K562 (cell line): ENCODE data around the gene ASCL2. TPM values are rescaled to one million over a fixed set of nuclear protein-coding genes. Genes with fewer than 3 reads are reported as not detected.

Experiments used
- ATAC-seq: fragments of 200-7000 bp; cut with Tn5 transposase; 3 replicates; pipeline ENCODE4 v1.9.1; 2020; ENCODE audit warnings: moderate library complexity
- BruUV-seq: library from RNA; stranded (reverse); fragments of 400-500 nt; replicated peaks from 2 replicates; lab custom pipeline; 2021; lab: Mats Ljungman, UMichigan
- CTCF ChIA-PET: fragments of 300-600 bp; formaldehyde crosslinking; extraction: SDS; loops from one replicate; lab custom pipeline; 2021; ENCODE audit warnings: low intra/inter-chr PET ratio; lab: Yijun Ruan, JAX
- POLR2A ChIA-PET: fragments of 300-600, 350-650 bp; sonication (Branson Sonifier 250); formaldehyde crosslinking; extraction: SDS; loops from one replicate; lab custom pipeline; 2021; ENCODE audit warnings: antibody characterized with exemption, inconsistent platforms; lab: Yijun Ruan, JAX
- DNase-seq, 4 experiments: peaks; one replicate each; pipeline versions ENCODE4 v3.0.0 to v3.0.0-alpha.2; 2011 to 2018; ENCODE audit warnings: low spot score in 3 of 4, mixed read lengths in 3 of 4; ENCODE audit errors: extremely low read depth in 1 of 4
- FAIRE-seq: peaks from 2 replicates; lab custom pipeline; 2011; peaks lifted over from hg19 to GRCh38; lab: Jason Lieb, UNC
- H2AFZ ChIP-seq: 2 replicates; pipeline ENCODE4 v1.6.0; 2011; ENCODE audit warnings: low read depth, low read length, control low read depth, inconsistent platforms
- H3K27ac ChIP-seq: fragments of 200-600 bp; 3 replicates; pipeline ENCODE4 v1.8.0; 2011; ENCODE audit warnings: low read depth, mild to moderate bottlenecking, control low read depth, inconsistent platforms, low read length, moderate library complexity, mixed read lengths; ENCODE audit errors: extremely low read depth
- H3K27me3 ChIP-seq, 2 experiments: fragments of 300-600 bp in 1 of 2; 2 replicates in 1 of 2; 3 replicates in 1 of 2; pipeline versions ENCODE4 v1.6.0 to v1.8.0; 2011; ENCODE audit warnings: inconsistent platforms in 2 of 2, low read length in 2 of 2, mild to moderate bottlenecking in 1 of 2, mixed read lengths in 1 of 2, moderate library complexity in 1 of 2; ENCODE audit not compliant: control insufficient read depth in 2 of 2, insufficient read depth in 2 of 2
- H3K36me3 ChIP-seq: fragments of 300-600 bp; 3 replicates; pipeline ENCODE4 v1.8.0; 2011; ENCODE audit warnings: mild to moderate bottlenecking, low read length, inconsistent platforms; ENCODE audit not compliant: control insufficient read depth, insufficient read depth
- H3K4me1 ChIP-seq, 2 experiments: fragments of 200-600 bp in 1 of 2; replicated peaks in 1 of 2; 2 replicates in 1 of 2; 3 replicates in 1 of 2; pipeline versions ENCODE4 v1.5.1 to v1.8.0; 2011; ENCODE audit warnings: inconsistent platforms in 2 of 2, low read length in 2 of 2, mild to moderate bottlenecking in 1 of 2, mixed read lengths in 1 of 2, moderate library complexity in 1 of 2; ENCODE audit not compliant: control insufficient read depth in 2 of 2, insufficient read depth in 2 of 2
- H3K4me2 ChIP-seq: 2 replicates; pipeline ENCODE4 v1.6.1; 2011; ENCODE audit warnings: low read length, control low read depth, inconsistent platforms, mixed read lengths; ENCODE audit not compliant: insufficient read depth
- H3K4me3 ChIP-seq: fragments of 200-600 bp; sonication (generic), shearing (Covaris generic); 2 replicates; pipeline ENCODE4 v1.5.1; 2016; ENCODE audit warnings: control low read depth, inconsistent platforms
- H3K79me2 ChIP-seq: fragments of 200-600 bp; 3 replicates; pipeline ENCODE4 v1.8.0; 2011; ENCODE audit warnings: low read length, inconsistent platforms; ENCODE audit not compliant: control insufficient read depth, insufficient read depth
- H3K9ac ChIP-seq, 2 experiments: 2 replicates each; pipeline versions ENCODE4 v1.6.0 to v1.6.1; 2011; ENCODE audit warnings: low read depth in 2 of 2, low read length in 2 of 2, control low read depth in 1 of 2, inconsistent platforms in 1 of 2, mild to moderate bottlenecking in 1 of 2, mixed read lengths in 1 of 2; ENCODE audit not compliant: insufficient read depth in 1 of 2
- H3K9me1 ChIP-seq: one replicate; pipeline ENCODE4 v1.6.0; 2011; ENCODE audit warnings: inconsistent platforms, mild to moderate bottlenecking, low read length, moderate library complexity; ENCODE audit not compliant: control insufficient read depth, insufficient read depth
- H3K9me3 ChIP-seq: replicated peaks from 2 replicates; pipeline ENCODE4 v1.5.1; 2011; ENCODE audit warnings: low read depth, low read length, inconsistent platforms; ENCODE audit not compliant: control insufficient read depth, insufficient read depth
- H4K20me1 ChIP-seq: replicated peaks from 2 replicates; pipeline ENCODE4 v1.6.1; 2011; ENCODE audit warnings: low read length, inconsistent platforms, mixed read lengths; ENCODE audit not compliant: control insufficient read depth, insufficient read depth
- HDGF ChIP-seq: fragments of 450-650 bp; IDR thresholded peaks from 2 replicates; pipeline ENCODE4 v1.6.1; 2016
- RAD21 ChIP-seq, 2 experiments: fragments of 250-450 bp in 1 of 2; fragments of 450-650 bp in 1 of 2; sonication (Bioruptor Pico) in 1 of 2; formaldehyde crosslinking in 1 of 2; IDR thresholded peaks in 1 of 2; conservative IDR thresholded peaks in 1 of 2; 2 replicates each; pipeline versions ENCODE4 v1.4.0 to v1.8.0; 2020 to 2022; ENCODE audit warnings: mild to moderate bottlenecking in 2 of 2, moderate library complexity in 1 of 2
- WGBS: fragments of 100-300 bp; shearing (Covaris generic); methylation state at CpG from one replicate; pipeline ENCODE4 v1.1.6; 2016; ENCODE audit warnings: low coverage, mixed read lengths; ENCODE audit not compliant: insufficient coverage; ENCODE audit errors: missing lambda C conversion rate; 5-methylcytosine and 5-hydroxymethylcytosine counted together
- in situ Hi-C: fragments of 300-500 bp; cut with MboI; formaldehyde crosslinking; loops from 4 replicates; pipeline ENCODE4 v1.15.0; 2018; ENCODE audit warnings: inconsistent platforms, mixed read lengths
- intact Hi-C: fragments of 100-400 bp; cut with micrococcal nuclease; formaldehyde crosslinking; loops from 2 replicates; pipeline ENCODE4 v1.14.2; 2022
- polyA plus RNA-seq, 8 experiments: library from polyadenylated mRNA; depleted of rRNA in 4 of 8; stranded (reverse) in 5 of 8; unstranded in 3 of 8; fragments of >200 nt; fragmentation: Nextera tagmentation in 2 of 8; fragmentation: Illumina TruSeq in 1 of 8; extraction: Ambion mirVana in 2 of 8; extraction: Trizol in 1 of 8; gene quantifications; 2 replicates each; pipeline versions ENCODE4 v1.2.1 to v1.2.3, GENCODE V29; 2011 to 2014; ENCODE audit warnings: inconsistent platforms in 1 of 8, missing spikeins in 1 of 8
- total RNA-seq, 7 experiments: library from RNA; depleted of rRNA in 6 of 7; stranded (reverse); fragments of >200 nt in 6 of 7; fragmentation: Illumina TruSeq in 2 of 7; extraction: Trizol in 2 of 7; gene quantifications; 2 replicates each; pipeline versions ENCODE4 v1.2.1 to v1.2.3, GENCODE V29; 2011 to 2021; ENCODE audit warnings: low replicate concordance in 1 of 7

The ASCL2 gene
- total and polyA plus RNA-seq, 9 of the 15 experiments (the other 6 are each of a cell fraction or from before 2014, with no cell fraction given) = 0.11 to 1.4 (median 0.36) TPM; not detected in 2

- intact Hi-C loops (no loop called here), in situ Hi-C loops (loop anchor here (5.0 kb wide), 1 partner anchor 106 kb away; no protein-coding TSS in a partner anchor)
- Histone ChIP-seq H2AFZ (no peak overlapping the region), H3K36me3 (no peaks in the 10 kb centered on the region), H3K4me1 (peaks cover 0 to 92% of the 10 kb centered on the region in 2 experiments; a peak in 3 of 5 replicates), H4K20me1 (peaks cover 10% of the 10 kb centered on the region; the same call in 1 of the 2 replicates), H3K9ac (peak overlapping the region in 1 of 2 experiments; percentile 58; a peak in 2 of 4 replicates), H3K27ac (no peak overlapping the region), H3K9me1 (no peaks in the 10 kb centered on the region), H3K27me3 (peaks cover 0 to 13% of the 10 kb centered on the region in 2 experiments; a peak in 3 of 5 replicates), H3K4me3 (no peak overlapping the region), H3K79me2 (no peaks in the 10 kb centered on the region), H3K4me2 (no peak overlapping the region), H3K9me3 (no peaks in the 10 kb centered on the region)
- ChIA-PET POLR2A (interaction anchor here (0.7 to 1.2 kb wide), 2 partner anchors 9 to 108 kb away, joined by 3 to 4 read pairs; no protein-coding TSS in a partner anchor), CTCF (no interaction called here)
- WGBS = 21% methylated on average over 16 of the region's 21 CpGs
- ATAC-seq (peak; percentile 32), DNase-seq (no peak), FAIRE-seq (no peak)
- TF ChIP-seq RAD21 (CRISPR knock-in tag; conservative IDR thresholded peaks at IDR 0.05 in 1 of 2, IDR thresholded peaks at IDR 0.05 in 1 of 2) = 0 out of 4 replicates have a peak, but pooled peaks of 1 of the 2 experiments have one; percentile 8
- no peak for TF ChIP-seq HDGF
- BruUV-seq = no TSS peak
These were observed 41.2 kb upstream of the ASCL2 start for GRCh38 chr11:2311353-2312133.
